GM19099 (cell line): Measurements from ENCODE around the gene MRNIP.

Experiments used
- POLR2A ChIP-seq: IDR thresholded peaks from 3 replicates; pipeline ENCODE4 v1.6.1; 2011; ENCODE audit warnings: low read depth; ENCODE audit not compliant: insufficient read length; ENCODE audit errors: extremely low read depth

The MRNIP gene

DNA sequence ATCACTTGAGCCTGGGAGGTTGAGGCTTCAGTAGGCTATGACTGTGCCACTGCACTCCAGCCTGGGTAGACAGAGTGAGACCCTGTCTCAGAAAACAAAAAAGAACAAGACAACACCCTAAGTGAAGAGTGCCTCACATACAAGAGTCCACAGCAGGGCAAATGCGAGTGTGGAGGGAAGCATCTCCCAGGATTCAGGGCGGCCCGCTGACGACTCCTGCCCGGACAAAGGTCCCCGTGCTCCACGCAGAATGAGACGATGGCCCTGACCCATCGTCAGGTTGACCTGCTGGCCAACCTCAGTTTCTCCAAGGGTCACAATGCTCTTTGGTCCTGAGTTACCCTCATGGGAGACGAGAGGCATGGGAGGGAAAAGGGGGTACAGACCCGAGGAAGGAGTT is 18.3 kb downstream of the MRNIP start:
- TF ChIP-seq POLR2A: no peak

DNA sequence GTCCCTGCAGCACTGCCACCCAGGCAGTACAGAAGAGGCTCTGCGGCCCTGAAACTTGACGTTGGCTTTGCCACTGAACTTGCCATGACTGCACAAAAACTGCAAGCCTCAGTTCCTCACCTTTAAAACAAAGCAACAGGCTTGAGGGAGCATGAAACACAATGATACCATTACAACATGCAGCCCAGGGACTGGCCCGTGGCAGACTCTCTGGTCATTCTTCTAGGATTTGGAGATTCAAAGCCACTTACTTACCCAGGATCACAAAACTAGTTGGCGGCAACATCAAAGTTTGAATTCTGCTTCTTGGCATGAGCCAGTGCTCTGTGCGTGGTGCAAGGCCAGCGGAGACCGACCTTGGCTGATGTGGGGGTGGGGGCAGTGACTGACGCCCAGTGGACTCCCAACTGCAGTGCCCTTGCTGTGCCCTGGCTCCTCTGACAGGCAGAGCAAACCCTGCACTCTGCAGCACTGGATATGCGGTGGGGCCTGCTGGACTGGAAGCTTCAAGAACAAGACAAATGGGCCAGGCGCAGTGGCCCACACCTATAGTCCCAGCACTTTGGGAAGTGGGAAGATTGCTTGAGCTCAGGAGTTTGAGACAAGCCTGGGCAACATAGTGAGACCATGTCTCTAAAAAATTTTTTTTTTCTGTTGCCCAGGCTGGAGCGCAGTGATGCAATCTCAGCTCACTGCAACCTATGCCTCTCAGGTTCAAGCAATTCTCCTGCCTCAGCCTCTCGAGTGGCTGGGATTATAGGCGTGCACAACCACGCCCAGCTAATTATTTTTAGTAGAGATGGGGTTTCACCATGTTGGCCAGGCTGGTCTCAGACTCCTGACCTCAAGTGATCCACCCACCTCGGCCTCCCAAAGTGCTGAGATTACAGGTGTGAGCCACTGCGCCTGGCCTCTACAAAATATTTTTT is 19.0 kb downstream of the MRNIP start:
- TF ChIP-seq POLR2A: no peak

DNA sequence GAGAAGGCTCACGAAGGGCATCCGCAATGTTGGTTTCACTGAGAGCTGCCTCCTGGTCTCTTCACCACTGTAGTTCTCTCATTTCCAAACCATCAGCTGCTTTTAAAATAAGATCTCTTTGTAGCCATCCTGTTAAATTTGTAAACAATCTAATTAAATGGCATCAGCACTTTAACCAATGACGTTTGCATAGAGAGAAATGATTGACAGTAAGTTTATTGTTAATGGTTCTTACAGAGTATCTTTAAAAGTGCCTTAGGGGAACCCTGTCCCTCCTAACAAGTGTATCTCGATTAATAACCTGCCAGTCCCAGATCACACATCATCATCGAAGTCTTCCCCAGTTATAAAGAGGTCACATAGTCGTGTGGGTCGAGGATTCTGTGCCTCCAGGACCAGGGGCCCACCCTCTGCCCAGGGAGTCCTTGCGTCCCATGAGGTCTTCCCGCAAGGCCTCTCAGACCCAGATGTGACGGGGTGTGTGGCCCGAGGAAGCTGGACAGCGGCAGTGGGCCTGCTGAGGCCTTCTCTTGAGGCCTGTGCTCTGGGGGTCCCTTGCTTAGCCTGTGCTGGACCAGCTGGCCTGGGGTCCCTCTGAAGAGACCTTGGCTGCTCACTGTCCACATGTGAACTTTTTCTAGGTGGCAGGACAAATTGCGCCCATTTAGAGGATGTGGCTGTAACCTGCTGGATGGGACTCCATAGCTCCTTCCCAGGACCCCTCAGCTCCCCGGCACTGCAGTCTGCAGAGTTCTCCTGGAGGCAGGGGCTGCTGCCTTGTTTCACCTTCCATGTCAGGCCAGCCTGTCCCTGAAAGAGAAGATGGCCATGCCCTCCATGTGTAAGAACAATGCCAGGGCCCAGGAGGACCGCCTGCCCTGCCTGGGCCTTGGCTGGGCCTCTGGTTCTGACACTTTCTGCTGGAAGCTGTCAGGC is 21.3 kb downstream of the MRNIP start:
- TF ChIP-seq POLR2A: no peak

DNA sequence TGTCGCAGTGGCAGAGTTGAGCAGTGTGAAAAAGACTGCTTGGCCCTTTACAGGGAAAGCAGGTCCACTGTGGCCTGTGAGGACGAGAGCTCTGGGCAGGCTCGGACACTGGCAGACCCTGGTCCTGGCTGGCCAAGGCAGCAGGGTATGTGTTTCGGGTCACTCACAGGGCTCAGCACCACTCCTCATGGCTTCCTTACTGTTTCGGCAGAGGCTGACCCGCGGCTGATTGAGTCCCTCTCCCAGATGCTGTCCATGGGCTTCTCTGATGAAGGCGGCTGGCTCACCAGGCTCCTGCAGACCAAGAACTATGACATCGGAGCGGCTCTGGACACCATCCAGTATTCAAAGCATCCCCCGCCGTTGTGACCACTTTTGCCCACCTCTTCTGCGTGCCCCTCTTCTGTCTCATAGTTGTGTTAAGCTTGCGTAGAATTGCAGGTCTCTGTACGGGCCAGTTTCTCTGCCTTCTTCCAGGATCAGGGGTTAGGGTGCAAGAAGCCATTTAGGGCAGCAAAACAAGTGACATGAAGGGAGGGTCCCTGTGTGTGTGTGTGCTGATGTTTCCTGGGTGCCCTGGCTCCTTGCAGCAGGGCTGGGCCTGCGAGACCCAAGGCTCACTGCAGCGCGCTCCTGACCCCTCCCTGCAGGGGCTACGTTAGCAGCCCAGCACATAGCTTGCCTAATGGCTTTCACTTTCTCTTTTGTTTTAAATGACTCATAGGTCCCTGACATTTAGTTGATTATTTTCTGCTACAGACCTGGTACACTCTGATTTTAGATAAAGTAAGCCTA is 22.2 kb downstream of the MRNIP start:
- no peak for TF ChIP-seq POLR2A

DNA sequence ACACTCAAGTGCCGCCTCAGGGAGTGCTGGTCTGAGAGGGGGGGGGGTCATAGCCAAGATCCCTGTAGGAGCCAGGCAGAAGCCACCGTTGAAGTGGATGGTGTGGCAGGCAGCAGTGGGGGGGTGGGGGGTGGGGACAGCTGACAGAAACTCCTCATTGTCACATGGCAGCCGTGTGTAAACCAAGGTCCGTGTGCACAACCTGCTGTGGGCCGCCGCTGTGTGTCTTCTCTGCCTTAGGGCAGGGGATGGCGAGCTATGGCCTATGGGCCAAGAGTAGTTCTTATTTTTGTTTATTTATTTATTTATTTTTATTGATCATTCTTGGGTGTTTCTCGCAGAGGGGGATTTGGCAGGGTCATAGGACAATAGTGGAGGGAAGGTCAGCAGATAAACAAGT is 24.5 kb downstream of the MRNIP start:
- TF ChIP-seq POLR2A: no peak

DNA sequence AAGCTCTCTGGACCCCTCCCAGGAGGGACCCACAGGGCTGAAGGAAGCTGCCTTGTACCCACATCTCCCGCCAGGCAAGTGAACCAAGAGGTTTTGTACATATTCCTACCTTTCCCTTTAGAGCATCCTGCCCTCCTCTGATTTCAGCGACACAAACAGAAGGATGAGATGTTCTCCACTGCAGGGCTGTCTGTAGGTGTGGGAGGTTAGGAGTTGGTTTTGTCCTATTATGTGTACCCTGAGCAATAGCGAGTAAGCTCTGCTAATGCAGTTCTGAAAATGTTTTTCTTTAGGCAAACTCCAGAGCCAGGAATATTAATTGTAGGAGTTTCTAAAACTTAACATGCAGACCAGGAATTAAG is 24.9 kb downstream of the MRNIP start:
- no peak for TF ChIP-seq POLR2A

DNA sequence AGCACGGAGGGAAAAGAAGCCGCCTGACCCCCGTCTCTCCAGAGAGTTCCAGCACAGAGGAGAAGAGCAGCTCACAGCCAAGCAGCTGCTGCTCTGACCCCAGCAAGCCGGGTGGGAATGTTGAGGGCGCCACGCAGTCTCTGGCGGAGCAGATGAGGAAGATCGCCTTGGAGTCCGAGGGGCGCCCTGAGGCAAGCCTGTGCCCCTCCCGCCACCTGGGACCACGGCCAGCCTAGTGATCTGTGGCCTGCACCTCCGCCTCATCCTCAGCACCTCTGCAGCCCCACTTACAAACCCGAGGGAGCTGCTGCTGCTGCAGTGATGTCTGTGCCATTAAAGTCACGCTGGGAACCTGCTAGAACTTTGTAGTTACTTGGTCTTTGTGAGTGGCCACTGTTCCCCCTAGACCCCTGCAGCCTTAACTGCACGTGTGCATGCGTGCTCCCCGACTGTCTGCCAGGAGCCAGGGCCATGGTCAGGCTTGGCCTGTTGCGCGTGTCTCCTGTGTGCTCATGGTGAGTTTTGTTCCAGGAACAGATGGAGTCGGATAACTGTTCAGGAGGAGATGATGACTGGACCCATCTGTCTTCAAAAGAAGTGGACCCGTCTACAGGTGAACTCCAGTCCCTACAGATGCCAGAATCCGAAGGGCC is 25.4 kb downstream of the MRNIP start:
- no peak for TF ChIP-seq POLR2A

DNA sequence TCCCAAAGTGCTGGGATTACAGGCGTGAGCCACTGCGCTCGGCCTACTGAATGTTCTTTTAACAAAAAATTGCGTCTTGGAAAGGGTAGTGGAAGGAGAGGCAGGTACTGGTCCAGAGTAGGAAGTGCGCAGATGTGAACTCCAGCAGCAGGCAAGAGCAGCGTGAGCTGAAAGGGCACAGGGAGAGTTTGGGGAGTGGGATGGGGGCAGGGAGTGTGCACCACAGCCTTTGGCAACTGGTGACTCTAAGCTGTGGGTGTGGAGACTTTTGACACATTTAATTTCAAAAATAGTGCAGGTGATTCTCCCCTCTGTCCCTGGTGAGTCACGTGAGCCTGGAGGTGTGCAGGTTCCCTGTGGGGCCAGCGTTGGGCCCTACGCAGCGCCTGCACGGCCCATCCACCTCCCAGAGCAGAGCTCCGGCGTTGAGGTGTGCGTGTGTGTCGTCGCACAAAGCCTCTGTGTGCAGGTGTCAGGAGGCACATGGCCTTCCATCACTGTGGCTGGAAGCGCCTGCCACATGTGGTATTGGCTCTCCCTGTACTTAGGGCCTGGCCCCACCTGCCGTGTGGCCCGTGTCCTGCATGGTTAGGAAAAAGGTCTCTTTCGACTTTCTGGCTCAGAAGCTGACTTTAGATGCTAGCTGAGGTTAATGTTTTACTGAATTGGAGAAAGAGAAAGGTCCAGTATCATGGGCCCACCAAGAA is 26.4 kb downstream of the MRNIP start:
- TF ChIP-seq POLR2A: no peak

DNA sequence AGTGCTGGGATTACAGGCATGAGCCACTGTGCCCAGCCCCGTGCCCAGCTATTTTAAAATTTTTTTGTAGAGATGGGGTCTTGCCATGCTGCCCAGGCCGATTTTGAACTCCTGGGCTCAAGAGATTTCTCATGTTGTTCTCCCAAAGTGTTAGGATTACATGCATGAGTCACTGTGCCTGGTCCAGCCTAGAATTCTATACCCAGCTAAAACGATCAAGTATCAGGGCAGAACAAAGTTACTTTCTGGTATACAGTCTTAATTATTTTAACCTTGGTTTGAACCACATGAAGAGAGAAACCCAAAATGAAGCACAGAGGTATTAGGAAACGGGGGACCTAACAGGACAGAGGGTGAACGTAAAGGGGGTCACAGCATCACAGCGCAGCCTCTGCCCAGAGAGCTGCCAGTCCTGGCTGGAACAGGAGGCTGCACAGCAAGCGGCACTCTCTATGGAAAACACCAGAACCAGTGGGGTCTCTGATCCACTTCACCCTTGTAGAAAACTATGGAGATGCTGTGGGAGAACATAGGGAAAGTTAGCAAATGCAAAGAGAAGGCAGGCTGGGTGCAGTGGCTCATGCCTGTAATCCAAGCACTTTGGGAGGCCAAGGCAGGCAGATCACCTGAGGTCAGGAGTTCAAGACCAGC is 27.7 kb downstream of the MRNIP start:
- TF ChIP-seq POLR2A: no peak

DNA sequence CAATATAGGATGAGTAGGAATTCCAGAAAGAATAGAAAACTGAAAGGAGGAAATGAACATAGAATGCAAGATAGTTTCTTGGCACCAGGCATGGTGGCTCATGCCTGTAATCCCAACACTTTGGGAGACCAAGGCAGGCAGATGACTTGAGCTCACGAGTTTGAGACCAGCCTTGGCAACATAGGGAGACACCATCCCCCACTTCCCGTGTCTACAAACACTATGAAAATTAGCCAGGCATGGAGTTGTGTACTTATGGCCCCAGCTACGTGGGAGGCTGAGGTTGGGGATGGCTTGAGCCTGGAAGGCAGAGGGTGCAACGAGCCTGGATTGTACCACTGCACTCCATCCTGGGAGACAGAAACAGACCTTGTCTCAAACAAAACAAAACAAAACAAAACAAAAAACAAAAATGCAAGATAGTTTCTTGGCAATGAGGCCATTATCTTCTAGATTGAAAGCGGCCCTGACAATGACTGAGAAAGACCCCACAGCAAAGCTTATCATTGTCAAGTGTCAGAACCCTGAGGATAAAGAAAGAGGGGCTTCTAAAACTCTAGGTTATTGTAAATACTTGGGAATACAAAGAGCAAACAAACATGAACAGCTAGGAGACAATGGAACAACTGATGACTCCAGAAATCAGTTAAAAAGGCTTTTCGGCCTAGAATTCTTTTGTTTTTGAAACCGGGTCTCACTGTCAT is 28.7 kb downstream of the MRNIP start:
- no peak for TF ChIP-seq POLR2A

DNA sequence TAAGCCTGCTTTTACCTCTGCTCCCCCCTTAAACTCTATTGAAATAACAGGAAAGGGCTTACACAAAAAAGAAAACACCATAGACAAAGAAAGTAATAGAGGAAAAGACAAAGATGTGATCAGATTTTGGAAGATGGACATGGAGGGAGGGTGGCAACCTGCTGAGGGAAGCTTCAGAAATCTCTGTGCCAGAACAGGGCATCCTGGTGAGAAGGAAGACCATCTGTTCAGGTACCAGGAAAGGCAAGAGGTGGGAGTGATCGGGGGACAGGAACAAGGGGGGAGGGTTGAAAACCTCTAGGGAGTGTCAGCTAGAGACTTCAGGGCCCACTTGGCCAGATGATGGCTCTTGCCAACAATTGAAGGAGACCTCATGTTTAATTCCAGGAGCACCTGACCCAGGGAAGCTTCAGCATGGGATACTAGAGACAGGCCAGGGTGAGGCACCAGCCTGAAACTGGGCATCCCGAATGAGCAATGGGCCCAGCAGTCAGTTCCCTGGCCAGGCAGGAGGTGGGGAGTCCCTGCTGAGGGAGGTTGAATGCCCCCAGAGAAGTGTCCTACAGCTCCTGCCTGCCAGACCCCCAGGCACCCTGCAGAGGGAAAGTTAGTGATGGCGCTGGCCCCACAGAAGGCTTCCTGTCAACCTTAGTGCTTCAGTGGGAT is 29.7 kb downstream of the MRNIP start:
- no peak for TF ChIP-seq POLR2A

DNA sequence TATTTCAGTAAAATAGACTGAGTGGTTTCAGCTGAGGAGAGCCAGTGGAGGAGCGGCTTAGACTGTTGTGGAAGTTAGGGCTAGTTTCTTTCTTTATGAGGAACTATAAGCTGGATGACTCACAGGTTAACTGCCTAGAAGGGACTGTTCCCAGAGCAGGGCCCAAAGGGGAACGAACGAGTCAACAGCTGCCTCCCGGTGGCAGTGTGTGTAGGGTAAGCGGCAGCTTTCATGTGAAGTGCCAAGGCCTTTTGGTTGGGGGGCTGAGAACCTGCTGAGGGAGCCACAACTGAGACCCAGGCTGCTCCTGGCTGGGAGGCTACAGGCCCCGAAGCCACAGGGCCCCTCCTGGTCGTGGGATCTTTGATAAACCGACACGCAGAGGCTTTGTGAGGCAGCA is 30.9 kb downstream of the MRNIP start:
- TF ChIP-seq POLR2A: no peak
